GM10248 (cell line): ENCODE measurements around the gene AUTS2.

Experiments
- CTCF ChIA-PET: fragments of 300-600 bp; sonication (Branson Sonifier 250); formaldehyde crosslinking; extraction: SDS; loops from one replicate; lab custom pipeline; 2021; ENCODE audit warnings: antibody characterized with exemption; lab: Yijun Ruan, JAX
- POLR2A ChIA-PET: fragments of 350-650 bp; sonication (Branson Sonifier 250); formaldehyde crosslinking; extraction: SDS; loops from one replicate; lab custom pipeline; 2020; ENCODE audit warnings: antibody characterized with exemption; lab: Yijun Ruan, JAX
- DNase-seq: peaks from one replicate; pipeline ENCODE4 v3.0.0; 2012; ENCODE audit errors: extremely low spot score
- TF ChIP-seq, protein P1 (sequence below): IDR thresholded peaks from 2 replicates; pipeline ENCODE4 v1.5.1; 2012; ENCODE audit warnings: mild to moderate bottlenecking, low read depth; ENCODE audit errors: extremely low read depth, missing control alignments, control extremely low read depth

Gene AUTS2

GRCh38 chr7:70463352-70463938 lies 865.2 kb downstream of the AUTS2 start:
- CTCF ChIA-PET = interaction anchor here (0.8 to 1.9 kb wide), 3 partner anchors 10 to 235 kb away, joined by 3 to 7 read pairs (median 3); no protein-coding TSS in a partner anchor
- POLR2A ChIA-PET = no interaction called here
- TF ChIP-seq, protein P1, sequence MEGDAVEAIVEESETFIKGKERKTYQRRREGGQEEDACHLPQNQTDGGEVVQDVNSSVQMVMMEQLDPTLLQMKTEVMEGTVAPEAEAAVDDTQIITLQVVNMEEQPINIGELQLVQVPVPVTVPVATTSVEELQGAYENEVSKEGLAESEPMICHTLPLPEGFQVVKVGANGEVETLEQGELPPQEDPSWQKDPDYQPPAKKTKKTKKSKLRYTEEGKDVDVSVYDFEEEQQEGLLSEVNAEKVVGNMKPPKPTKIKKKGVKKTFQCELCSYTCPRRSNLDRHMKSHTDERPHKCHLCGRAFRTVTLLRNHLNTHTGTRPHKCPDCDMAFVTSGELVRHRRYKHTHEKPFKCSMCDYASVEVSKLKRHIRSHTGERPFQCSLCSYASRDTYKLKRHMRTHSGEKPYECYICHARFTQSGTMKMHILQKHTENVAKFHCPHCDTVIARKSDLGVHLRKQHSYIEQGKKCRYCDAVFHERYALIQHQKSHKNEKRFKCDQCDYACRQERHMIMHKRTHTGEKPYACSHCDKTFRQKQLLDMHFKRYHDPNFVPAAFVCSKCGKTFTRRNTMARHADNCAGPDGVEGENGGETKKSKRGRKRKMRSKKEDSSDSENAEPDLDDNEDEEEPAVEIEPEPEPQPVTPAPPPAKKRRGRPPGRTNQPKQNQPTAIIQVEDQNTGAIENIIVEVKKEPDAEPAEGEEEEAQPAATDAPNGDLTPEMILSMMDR = no peak
- DNase-seq = no peak

DNA sequence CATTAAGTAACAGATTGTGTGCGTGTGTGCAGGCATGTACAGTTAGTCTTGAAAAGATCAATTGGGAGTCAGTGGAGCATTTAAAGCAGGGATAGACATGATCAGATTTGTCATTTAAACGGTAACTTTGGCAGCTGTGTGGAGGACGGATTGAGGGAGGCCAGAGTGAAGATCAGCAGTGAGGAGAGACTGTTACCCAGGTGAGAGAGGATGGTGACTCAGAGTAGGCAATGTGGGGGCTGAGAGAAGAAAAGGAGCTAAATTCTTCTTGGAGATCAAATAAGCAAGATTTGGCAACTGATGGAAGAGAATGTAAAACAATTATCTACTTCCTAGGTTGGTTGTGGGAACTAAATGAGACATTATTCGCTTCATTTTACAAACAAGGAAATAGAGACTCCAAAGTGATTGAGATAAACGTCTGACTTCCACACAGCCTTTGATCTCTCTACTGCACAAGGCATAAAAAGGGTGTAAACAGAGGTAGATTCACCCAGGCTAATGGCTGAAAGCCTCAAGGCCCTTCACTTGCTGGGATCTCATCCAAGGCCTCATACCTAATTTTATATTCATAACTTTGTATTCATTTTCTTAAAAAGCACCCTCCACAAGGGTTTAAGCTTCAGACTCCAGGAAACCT lies 868.6 kb downstream of the AUTS2 start:
- TF ChIP-seq, protein P1 = no peak
- ChIA-PET CTCF (no interaction called here), POLR2A (no interaction called here)
- no peak for DNase-seq

DNA sequence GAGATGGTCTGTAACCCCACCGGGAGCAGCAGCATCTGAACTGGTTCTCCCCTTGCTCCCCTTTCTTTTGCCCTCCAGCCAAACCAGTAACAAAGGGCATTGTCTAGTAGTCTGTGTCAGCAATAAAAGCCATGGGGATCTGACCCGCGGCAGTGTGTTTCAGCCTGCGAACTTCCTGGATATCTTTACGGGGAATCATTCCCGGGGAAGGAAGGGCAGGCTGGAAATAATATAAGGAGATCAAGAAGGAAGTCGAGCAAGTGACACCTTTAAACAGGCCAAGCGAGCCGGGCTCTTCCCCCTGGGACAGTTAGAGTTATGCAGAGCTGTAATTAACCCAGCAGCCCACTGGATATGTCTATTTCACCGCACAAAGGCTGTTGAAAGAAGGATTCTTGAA lies 872.5 kb downstream of the AUTS2 start:
- TF ChIP-seq, protein P1 = no peak
- DNase-seq = no peak
- POLR2A ChIA-PET = no interaction called here
- CTCF ChIA-PET = interaction anchor here (1.4 to 1.6 kb wide), 2 partner anchors 12 to 17 kb away, joined by 3 to 4 read pairs; no protein-coding TSS in a partner anchor

- DNase-seq = no peak
- CTCF ChIA-PET = interaction anchor here (2.4 kb wide), 1 partner anchor 9 kb away, joined by 7 read pairs; no protein-coding TSS in a partner anchor
- POLR2A ChIA-PET = no interaction called here
- TF ChIP-seq, protein P1 = no peak
Measured at GRCh38 chr7:70472601-70473237, 874.4 kb downstream of the AUTS2 start.

DNA sequence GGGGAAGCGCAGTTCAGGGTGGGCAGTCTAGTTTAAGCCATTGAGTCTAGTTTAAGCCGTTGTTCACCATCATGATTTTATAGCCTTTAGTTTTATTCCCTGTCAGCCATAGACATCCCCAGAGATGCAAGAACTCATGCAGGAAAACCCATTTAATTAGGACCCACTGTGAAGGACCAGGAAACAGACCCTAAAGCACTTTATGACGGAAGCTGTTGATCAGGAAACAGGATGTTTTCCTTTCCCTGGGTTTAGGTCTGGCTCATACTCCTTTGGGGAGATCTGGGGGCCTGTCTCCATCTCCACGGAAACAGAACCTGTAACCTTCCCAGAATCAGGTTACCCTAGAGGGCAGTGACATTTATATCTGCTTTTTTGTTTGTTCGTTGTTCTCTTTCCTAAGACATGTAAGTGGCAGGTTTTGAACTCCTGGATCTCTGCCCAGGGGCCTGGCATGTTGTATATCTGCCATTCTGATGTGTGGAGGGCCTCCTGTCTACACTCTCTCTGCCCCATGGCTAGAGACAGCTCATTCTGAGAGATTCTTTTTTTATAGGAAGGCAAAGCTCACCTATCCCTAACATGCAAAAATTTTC lies 876.5 kb downstream of the AUTS2 start:
- TF ChIP-seq, protein P1 = no peak
- no peak for DNase-seq
- ChIA-PET CTCF (interaction anchor here (1.5 kb wide), 1 partner anchor 8 kb away, joined by 8 read pairs; no protein-coding TSS in a partner anchor), POLR2A (interaction anchor here (0.6 kb wide), 1 partner anchor 10 kb away, joined by 3 read pairs; no protein-coding TSS in a partner anchor)
